Measurements from ENCODE around the gene MRGPRD.

MRGPRD gene

GRCh38 chr11:69005631-69006368, 25.0 kb upstream of the MRGPRD start:
- H3K27ac ChIP-seq (replicated peaks): no peak overlapping the region
- no peak overlapping the region for H3K4me3 ChIP-seq (replicated peaks; ENCODE audit: insufficient read depth, low read length)
- TF ChIP-seq CTCF (IDR thresholded peaks at IDR 0.05; ENCODE audit: insufficient read depth, low read length) (no peak), GABPA (IDR thresholded peaks at IDR 0.05; ENCODE audit: low read depth) (no peak), SPI1 (IDR thresholded peaks at IDR 0.05; ENCODE audit: borderline replicate concordance, low read depth) (no peak), POLR2AphosphoS5 (IDR thresholded peaks at IDR 0.05; ENCODE audit: low read depth) (no peak), REST (IDR thresholded peaks at IDR 0.05; ENCODE audit: insufficient replicate concordance, low read depth) (no peak)
- H3K27me3 ChIP-seq (ENCODE audit: insufficient read depth, poor library complexity, severe bottlenecking): no peaks in the 10 kb centered on the region
- no peak for DNase-seq (ENCODE audit: low read depth in 1 of 2, low spot score in 1 of 2)

- no peak for DNase-seq (ENCODE audit: low read depth in 1 of 2, low spot score in 1 of 2)
- Histone ChIP-seq H3K4me3 (replicated peaks; ENCODE audit: insufficient read depth, low read length) (no peak overlapping the region), H3K27ac (replicated peaks) (no peak overlapping the region), H3K27me3 (ENCODE audit: insufficient read depth, poor library complexity, severe bottlenecking) (no peaks in the 10 kb centered on the region)
- TF ChIP-seq GABPA (IDR thresholded peaks at IDR 0.05; ENCODE audit: low read depth) (no peak), SPI1 (IDR thresholded peaks at IDR 0.05; ENCODE audit: borderline replicate concordance, low read depth) (no peak), POLR2AphosphoS5 (IDR thresholded peaks at IDR 0.05; ENCODE audit: low read depth) (no peak), REST (IDR thresholded peaks at IDR 0.05; ENCODE audit: insufficient replicate concordance, low read depth) (no peak), CTCF (IDR thresholded peaks at IDR 0.05; ENCODE audit: insufficient read depth, low read length) (no peak)
Observed at GRCh38 chr11:69005183-69005630, 24.4 kb upstream of the MRGPRD start.

- H3K4me3 ChIP-seq (replicated peaks; ENCODE audit: insufficient read depth, low read length): no peak overlapping the region
- no peak for DNase-seq (ENCODE audit: low read depth in 1 of 2, low spot score in 1 of 2)
- TF ChIP-seq SPI1 (IDR thresholded peaks at IDR 0.05; ENCODE audit: borderline replicate concordance, low read depth) (no peak), CTCF (IDR thresholded peaks at IDR 0.05; ENCODE audit: insufficient read depth, low read length) (no peak)
- H3K27me3 ChIP-seq (ENCODE audit: insufficient read depth, poor library complexity, severe bottlenecking): no peaks in the 10 kb centered on the region
- no peak overlapping the region for H3K27ac ChIP-seq (replicated peaks)
Observed at GRCh38 chr11:69004411-69005182, 23.8 kb upstream of the MRGPRD start.

All from HL-60 (cell line).